BE2C (cell line): ENCODE results near the gene COBL.
A peak's percentile ranks its signal among the peaks of the same experiment; 100 is the strongest.

Experiments
- DNase-seq: peaks from one replicate; pipeline ENCODE4 v3.0.0-alpha.2; 2020
- H3K27me3 ChIP-seq: fragments of 250-450 bp; sonication (Bioruptor Pico); 2 replicates; pipeline ENCODE4 v1.5.1; 2020; ENCODE audit warnings: mild to moderate bottlenecking
- H3K36me3 ChIP-seq: fragments of 250-450 bp; sonication (Bioruptor Pico); 2 replicates; pipeline ENCODE4 v1.5.1; 2020; ENCODE audit warnings: mild to moderate bottlenecking
- H3K4me1 ChIP-seq: fragments of 250-450 bp; sonication (Bioruptor Pico); 2 replicates; pipeline ENCODE4 v1.5.1; 2020
- H3K4me3 ChIP-seq: 2 replicates; pipeline ENCODE4 v1.5.1; 2011; ENCODE audit warnings: low read depth, low read length
- H3K9me3 ChIP-seq: fragments of 250-450 bp; sonication (Bioruptor Pico); 2 replicates; pipeline ENCODE4 v1.5.1; 2020
- TF ChIP-seq, protein P1 (sequence below): IDR thresholded peaks from 2 replicates; pipeline ENCODE4 v1.5.1; 2012; ENCODE audit warnings: mild to moderate bottlenecking, low read depth, low read length

Gene COBL

DNA sequence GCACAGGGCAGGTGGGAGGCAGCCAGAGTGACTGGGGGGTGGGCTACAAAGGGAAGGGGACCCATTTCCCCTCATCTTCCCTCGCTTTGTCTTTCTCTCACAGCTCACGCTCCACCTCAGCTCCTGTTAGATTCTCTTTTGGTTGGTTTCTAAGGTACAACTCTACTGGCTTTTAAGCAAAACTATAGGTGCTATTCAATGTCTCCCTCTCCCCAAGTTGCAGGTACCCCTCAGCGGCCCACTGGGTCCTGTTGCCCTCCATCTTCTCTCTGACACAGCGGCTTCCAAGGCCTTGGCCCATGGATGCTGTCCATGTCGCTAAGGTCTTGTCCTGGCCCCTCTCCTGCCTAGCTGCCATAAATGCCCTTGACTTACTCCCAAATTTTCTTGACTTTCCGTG is 168.4 kb downstream of the COBL start:
- Histone ChIP-seq H3K4me1 (no peaks in the 10 kb centered on the region), H3K27me3 (peaks cover 25% of the 10 kb centered on the region), H3K4me3 (no peak overlapping the region), H3K36me3 (no peaks in the 10 kb centered on the region), H3K9me3 (no peaks in the 10 kb centered on the region)
- TF ChIP-seq, protein P1, sequence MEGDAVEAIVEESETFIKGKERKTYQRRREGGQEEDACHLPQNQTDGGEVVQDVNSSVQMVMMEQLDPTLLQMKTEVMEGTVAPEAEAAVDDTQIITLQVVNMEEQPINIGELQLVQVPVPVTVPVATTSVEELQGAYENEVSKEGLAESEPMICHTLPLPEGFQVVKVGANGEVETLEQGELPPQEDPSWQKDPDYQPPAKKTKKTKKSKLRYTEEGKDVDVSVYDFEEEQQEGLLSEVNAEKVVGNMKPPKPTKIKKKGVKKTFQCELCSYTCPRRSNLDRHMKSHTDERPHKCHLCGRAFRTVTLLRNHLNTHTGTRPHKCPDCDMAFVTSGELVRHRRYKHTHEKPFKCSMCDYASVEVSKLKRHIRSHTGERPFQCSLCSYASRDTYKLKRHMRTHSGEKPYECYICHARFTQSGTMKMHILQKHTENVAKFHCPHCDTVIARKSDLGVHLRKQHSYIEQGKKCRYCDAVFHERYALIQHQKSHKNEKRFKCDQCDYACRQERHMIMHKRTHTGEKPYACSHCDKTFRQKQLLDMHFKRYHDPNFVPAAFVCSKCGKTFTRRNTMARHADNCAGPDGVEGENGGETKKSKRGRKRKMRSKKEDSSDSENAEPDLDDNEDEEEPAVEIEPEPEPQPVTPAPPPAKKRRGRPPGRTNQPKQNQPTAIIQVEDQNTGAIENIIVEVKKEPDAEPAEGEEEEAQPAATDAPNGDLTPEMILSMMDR: no peak
- no peak for DNase-seq

DNA sequence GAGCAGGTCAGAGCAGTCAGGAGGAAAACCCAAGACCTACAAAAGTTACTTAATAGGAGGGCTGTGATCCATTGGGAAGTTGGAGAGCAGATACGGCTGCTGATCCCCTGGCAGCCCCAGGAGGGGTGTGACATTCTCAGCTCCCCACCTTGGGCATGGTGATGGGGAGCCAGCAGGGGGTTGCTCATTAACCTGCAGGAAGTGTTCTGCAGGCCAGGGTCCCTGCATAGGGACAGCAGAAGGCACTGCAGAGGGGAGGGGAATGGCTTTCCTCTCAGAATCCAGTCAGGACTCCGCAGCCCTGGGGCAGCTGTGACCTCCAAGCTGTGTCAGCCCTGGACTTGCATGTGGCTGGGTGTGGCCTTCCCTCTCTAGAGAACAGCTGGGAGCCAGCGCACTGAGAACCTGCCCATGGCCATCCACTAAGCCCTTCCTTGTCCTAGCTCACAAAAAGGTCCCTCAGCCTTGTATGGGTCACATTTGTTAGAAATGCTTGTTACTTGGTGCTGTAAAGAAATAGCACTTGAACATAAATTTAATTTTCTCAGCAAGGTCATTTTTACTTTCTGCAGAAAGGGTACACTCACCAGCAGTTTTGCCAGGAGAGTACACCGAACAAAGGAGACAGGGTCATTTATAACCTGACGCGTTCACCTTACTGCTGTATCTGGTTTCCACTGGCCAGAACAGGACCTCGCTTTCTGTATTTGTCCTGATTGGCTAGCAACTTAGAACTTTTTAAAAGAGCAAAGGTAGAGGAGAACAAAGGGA is 169.6 kb downstream of the COBL start:
- no peaks in the 10 kb centered on the region for H3K9me3 ChIP-seq
- TF ChIP-seq, protein P1: no peak
- H3K27me3 ChIP-seq: peaks cover 25% of the 10 kb centered on the region
- DNase-seq: no peak
- no peaks in the 10 kb centered on the region for H3K36me3 ChIP-seq
- H3K4me3 ChIP-seq: no peak overlapping the region
- no peaks in the 10 kb centered on the region for H3K4me1 ChIP-seq

DNA sequence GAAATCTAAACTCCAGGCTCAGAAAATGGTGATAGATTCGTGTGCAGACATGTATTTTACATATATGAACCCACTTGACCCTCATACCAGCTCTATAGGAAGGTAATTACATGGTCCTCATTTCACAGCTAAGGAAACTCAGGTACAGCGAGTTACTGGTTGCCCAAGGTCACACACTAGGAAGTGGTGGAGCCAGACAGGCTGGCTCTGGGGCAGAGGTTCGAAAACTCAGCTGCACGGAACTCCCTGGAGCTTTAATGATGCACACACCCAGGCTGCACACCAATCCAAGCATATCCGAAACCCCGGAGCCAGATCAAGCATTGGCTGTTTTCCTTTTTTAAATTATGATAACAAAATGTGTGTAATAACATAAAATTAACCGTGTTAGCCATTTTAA is 172.4 kb downstream of the COBL start:
- Histone ChIP-seq H3K4me1 (no peaks in the 10 kb centered on the region), H3K36me3 (no peaks in the 10 kb centered on the region), H3K9me3 (no peaks in the 10 kb centered on the region), H3K4me3 (no peak overlapping the region), H3K27me3 (peaks cover 18% of the 10 kb centered on the region)
- DNase-seq: no peak
- TF ChIP-seq, protein P1: no peak

DNA sequence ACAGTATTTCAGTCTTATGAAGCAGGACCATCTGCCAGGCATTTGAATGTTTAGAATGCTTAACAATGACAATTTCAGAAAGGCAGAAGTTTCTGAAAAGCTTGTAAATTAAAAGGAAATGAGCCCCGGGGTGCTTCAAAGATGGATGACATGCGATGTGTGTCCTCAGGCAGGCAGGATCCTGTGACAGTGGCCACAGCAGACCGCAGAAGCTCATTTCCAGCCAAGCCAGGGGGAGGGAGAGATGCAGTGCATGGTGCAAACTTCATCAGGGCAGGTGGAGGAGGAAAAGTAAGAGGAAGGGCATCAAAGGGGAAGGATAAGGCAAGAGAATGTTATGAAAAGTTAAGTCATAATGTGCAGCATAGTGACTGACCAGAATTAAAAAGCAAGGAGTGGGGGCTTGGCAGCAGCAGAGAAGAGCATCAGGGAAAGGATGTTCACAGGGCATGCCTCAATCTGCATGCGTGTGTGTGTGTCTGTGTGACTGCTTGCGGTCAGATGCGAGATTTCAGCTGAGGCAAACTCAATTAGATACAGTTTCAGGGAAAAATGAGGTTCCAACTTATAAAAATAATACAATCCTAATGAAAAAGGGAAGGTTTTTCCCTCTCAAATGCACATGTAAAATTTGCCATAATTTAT is 173.7 kb downstream of the COBL start:
- Histone ChIP-seq H3K27me3 (peaks cover 18% of the 10 kb centered on the region), H3K36me3 (no peaks in the 10 kb centered on the region), H3K4me1 (no peaks in the 10 kb centered on the region), H3K4me3 (no peak overlapping the region), H3K9me3 (no peaks in the 10 kb centered on the region)
- DNase-seq: no peak
- TF ChIP-seq, protein P1: no peak

DNA sequence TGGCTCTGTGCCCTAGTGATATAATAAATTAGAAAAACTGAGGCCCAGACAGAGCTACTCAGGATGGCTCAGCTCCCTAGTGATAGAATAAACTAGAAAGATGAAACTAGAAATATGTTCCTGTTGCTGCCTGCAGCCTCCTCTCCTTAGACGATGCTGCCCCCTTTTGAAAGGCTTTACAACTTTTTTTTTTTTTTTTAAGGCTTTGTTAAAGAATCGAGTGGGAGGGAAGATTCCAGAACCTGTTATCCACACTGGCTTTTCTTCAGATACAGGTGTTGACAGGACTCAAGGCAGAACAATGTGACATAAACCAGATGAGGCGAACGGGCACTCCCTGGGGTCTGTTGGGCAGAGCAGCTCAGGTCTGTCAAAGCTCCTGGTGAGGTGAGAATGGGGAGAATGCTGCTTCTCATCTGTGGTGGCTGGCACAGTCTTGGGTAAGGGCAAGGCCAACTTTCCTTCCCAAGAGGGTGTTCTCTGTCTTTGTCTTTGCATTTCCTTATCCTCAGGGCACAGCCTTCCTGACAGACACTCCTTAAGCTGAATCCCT is 175.1 kb downstream of the COBL start:
- H3K4me1 ChIP-seq: no peaks in the 10 kb centered on the region
- H3K27me3 ChIP-seq: peaks cover 18% of the 10 kb centered on the region
- no peaks in the 10 kb centered on the region for H3K36me3 ChIP-seq
- no peak for DNase-seq
- no peak overlapping the region for H3K4me3 ChIP-seq
- TF ChIP-seq, protein P1: peak; percentile 46
- no peaks in the 10 kb centered on the region for H3K9me3 ChIP-seq
